ENCODE results near the gene CYP19A1. TPM values are rescaled to one million over a fixed set of nuclear protein-coding genes. Genes with fewer than 3 reads are reported as not detected.

The CYP19A1 gene
- total RNA-seq, 1 donor: 3.1 TPM

- DNase-seq (ENCODE audit: low read depth): no peak
- TF ChIP-seq, protein P1, sequence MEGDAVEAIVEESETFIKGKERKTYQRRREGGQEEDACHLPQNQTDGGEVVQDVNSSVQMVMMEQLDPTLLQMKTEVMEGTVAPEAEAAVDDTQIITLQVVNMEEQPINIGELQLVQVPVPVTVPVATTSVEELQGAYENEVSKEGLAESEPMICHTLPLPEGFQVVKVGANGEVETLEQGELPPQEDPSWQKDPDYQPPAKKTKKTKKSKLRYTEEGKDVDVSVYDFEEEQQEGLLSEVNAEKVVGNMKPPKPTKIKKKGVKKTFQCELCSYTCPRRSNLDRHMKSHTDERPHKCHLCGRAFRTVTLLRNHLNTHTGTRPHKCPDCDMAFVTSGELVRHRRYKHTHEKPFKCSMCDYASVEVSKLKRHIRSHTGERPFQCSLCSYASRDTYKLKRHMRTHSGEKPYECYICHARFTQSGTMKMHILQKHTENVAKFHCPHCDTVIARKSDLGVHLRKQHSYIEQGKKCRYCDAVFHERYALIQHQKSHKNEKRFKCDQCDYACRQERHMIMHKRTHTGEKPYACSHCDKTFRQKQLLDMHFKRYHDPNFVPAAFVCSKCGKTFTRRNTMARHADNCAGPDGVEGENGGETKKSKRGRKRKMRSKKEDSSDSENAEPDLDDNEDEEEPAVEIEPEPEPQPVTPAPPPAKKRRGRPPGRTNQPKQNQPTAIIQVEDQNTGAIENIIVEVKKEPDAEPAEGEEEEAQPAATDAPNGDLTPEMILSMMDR (IDR thresholded peaks at IDR 0.05; ENCODE audit: insufficient read depth, low read length): no peak
- no peak overlapping the region for H3K4me3 ChIP-seq (ENCODE audit: low read depth, low read length)
Observed at GRCh38 chr15:51353976-51354375, 15.6 kb upstream of the CYP19A1 start.

DNA sequence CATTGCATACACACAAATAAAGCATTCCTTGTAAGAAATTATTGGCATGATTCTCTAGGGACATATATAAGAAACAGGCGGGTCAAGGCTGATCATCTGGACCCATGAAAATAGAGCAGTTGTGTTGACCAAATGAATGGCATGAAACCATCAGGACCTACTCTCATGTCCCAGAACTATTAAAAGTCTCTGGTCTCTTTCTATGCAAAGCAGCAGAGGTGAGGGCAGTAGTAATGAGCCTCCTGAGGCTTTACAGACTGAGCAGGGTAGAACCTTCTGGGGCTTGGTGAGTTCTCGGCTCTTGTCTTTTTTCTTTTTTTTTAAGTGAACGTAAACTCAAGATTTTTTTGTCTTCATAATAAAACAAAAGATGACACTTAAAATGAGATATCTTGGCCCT lies 12.3 kb upstream of the CYP19A1 start:
- no peak for DNase-seq (ENCODE audit: low read depth)
- no peak overlapping the region for H3K4me3 ChIP-seq (ENCODE audit: low read depth, low read length)
- TF ChIP-seq, protein P1 (IDR thresholded peaks at IDR 0.05; ENCODE audit: insufficient read depth, low read length): no peak

- H3K4me3 ChIP-seq (ENCODE audit: low read depth, low read length): no peak overlapping the region
- peak; percentile 72 for DNase-seq (ENCODE audit: low read depth)
- TF ChIP-seq, protein P1 (IDR thresholded peaks at IDR 0.05; ENCODE audit: insufficient read depth, low read length): peak; percentile 22
Observed at GRCh38 chr15:51349156-51349844, 10.9 kb upstream of the CYP19A1 start.

GRCh38 chr15:51348688-51349087 lies 10.3 kb upstream of the CYP19A1 start:
- no peak for DNase-seq (ENCODE audit: low read depth)
- H3K4me3 ChIP-seq (ENCODE audit: low read depth, low read length): no peak overlapping the region
- TF ChIP-seq, protein P1 (IDR thresholded peaks at IDR 0.05; ENCODE audit: insufficient read depth, low read length): no peak

DNA sequence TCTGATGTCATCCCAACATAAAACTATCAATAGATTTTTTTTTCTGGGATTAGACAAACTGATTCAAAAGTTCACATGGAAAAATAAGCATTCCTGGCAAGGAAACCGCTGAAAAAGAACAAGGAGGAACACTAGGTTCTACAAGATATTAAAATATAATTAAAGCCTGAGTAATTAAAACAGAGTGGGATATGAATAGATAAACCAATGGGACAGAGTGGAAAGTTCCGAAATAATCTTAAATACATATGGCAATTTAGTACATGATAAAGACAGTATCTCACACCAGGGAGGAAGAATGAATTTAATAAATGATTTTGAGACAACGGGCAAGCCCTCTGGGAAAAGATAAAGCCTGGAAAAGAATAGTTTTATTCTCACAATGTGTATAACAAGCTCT lies 7.7 kb upstream of the CYP19A1 start:
- DNase-seq (ENCODE audit: low read depth): no peak
- no peak overlapping the region for H3K4me3 ChIP-seq (ENCODE audit: low read depth, low read length)
- TF ChIP-seq, protein P1 (IDR thresholded peaks at IDR 0.05; ENCODE audit: insufficient read depth, low read length): no peak

DNA sequence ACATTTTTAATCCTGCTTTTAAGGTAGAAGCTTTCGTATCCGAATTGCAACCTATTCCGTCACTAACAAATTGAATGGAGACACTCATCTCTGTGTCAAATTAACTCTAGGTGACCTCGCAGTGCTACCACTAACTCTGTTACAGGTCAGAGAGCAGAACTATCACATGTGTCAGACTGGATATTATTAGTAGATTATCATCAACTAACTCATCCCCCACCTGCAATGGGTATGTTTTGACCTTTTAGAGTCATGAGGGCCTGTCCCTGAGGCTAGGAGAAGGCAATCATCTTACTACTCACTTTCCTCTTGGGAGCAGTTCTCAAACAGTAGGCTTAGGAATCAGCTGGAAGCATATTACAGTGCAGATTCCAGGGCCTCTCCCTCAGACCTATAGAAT lies 5.1 kb upstream of the CYP19A1 start:
- TF ChIP-seq, protein P1 (IDR thresholded peaks at IDR 0.05; ENCODE audit: insufficient read depth, low read length): no peak
- DNase-seq (ENCODE audit: low read depth): no peak
- H3K4me3 ChIP-seq (ENCODE audit: low read depth, low read length): no peak overlapping the region

Measured in fibroblast of the aortic adventitia (primary cell).